Trophoblast cell (in vitro differentiated cells and primary cell): ENCODE results near the gene NSF.
"Not testable (repeated sequence)": the region's sequence is repeated elsewhere in the genome, so short reads cannot be mapped to it uniquely, and the experiment has no call there.

Experiments used
- DNase-seq, 2 donors: peaks; one replicate each; pipeline ENCODE4 v3.0.0-alpha.2; 2016
- H2AFZ ChIP-seq: 2 replicates; pipeline ENCODE4 v1.6.1; 2013; ENCODE audit warnings: low read length, moderate library complexity, mild to moderate bottlenecking; ENCODE audit not compliant: insufficient read depth, poor library complexity
- H2AK5ac ChIP-seq: 2 replicates; pipeline ENCODE4 v1.6.1; 2013; ENCODE audit warnings: mild to moderate bottlenecking, low read length
- H2BK120ac ChIP-seq: 2 replicates; pipeline ENCODE4 v1.6.1; 2013; ENCODE audit warnings: low read length, mild to moderate bottlenecking, moderate library complexity; ENCODE audit not compliant: insufficient read depth, poor library complexity
- H2BK12ac ChIP-seq: 2 replicates; pipeline ENCODE4 v1.6.1; 2013; ENCODE audit warnings: mild to moderate bottlenecking, low read length, moderate library complexity
- H2BK5ac ChIP-seq: 2 replicates; pipeline ENCODE4 v1.6.1; 2013; ENCODE audit warnings: low read length, low read depth, moderate library complexity, mild to moderate bottlenecking; ENCODE audit not compliant: poor library complexity
- H3K14ac ChIP-seq: 2 replicates; pipeline ENCODE4 v1.6.1; 2013; ENCODE audit warnings: mild to moderate bottlenecking, low read length
- H3K18ac ChIP-seq: 2 replicates; pipeline ENCODE4 v1.6.1; 2013; ENCODE audit warnings: mild to moderate bottlenecking, low read length
- H3K23ac ChIP-seq: 2 replicates; pipeline ENCODE4 v1.6.1; 2013; ENCODE audit warnings: low read length
- H3K27ac ChIP-seq: 2 replicates; pipeline ENCODE4 v1.5.1; 2013; ENCODE audit warnings: low read depth, mild to moderate bottlenecking, inconsistent platforms, low read length, moderate library complexity
- H3K27me3 ChIP-seq: 2 replicates; pipeline ENCODE4 v1.6.1; 2013; ENCODE audit warnings: inconsistent platforms, mild to moderate bottlenecking, low read length, moderate library complexity; ENCODE audit not compliant: insufficient read depth
- H3K36me3 ChIP-seq, 2 experiments: 1 replicate in 1 of 2; 2 replicates in 1 of 2; pipeline ENCODE4 v1.6.1; 2013; ENCODE audit warnings: low read length in 2 of 2, mild to moderate bottlenecking in 2 of 2, moderate library complexity in 1 of 2; ENCODE audit not compliant: insufficient read depth in 2 of 2, control insufficient read depth in 1 of 2
- H3K4ac ChIP-seq: 2 replicates; pipeline ENCODE4 v1.6.1; 2013; ENCODE audit warnings: low read depth, mild to moderate bottlenecking, low read length, moderate library complexity
- H3K4me1 ChIP-seq, 2 experiments: 1 replicate in 1 of 2; 2 replicates in 1 of 2; pipeline ENCODE4 v1.6.1; 2013; ENCODE audit warnings: low read length in 2 of 2, mild to moderate bottlenecking in 2 of 2, moderate library complexity in 1 of 2; ENCODE audit not compliant: insufficient read depth in 2 of 2, control insufficient read depth in 1 of 2
- H3K4me2 ChIP-seq: 2 replicates; pipeline ENCODE4 v1.6.1; 2013; ENCODE audit warnings: inconsistent platforms, mild to moderate bottlenecking, low read length, moderate library complexity
- H3K4me3 ChIP-seq: 2 replicates; pipeline ENCODE4 v1.5.1; 2013; ENCODE audit warnings: mild to moderate bottlenecking, low read depth, low read length, inconsistent platforms
- H3K79me1 ChIP-seq: one replicate; pipeline ENCODE4 v1.6.1; 2013; ENCODE audit warnings: low read length
- H3K79me2 ChIP-seq: 2 replicates; pipeline ENCODE4 v1.6.1; 2013; ENCODE audit warnings: low read length, mild to moderate bottlenecking; ENCODE audit not compliant: control insufficient read depth, insufficient read depth, poor library complexity
- H3K9ac ChIP-seq: 2 replicates; pipeline ENCODE4 v1.6.1; 2013; ENCODE audit warnings: mild to moderate bottlenecking, low read length
- H3K9me3 ChIP-seq: 2 replicates; pipeline ENCODE4 v1.6.1; 2013; ENCODE audit warnings: low read depth, mild to moderate bottlenecking, control low read depth, inconsistent platforms, low read length; ENCODE audit not compliant: insufficient read depth
- H4K12ac ChIP-seq: 2 replicates; pipeline ENCODE4 v1.6.1; 2013; ENCODE audit warnings: low read depth, mild to moderate bottlenecking, low read length, moderate library complexity
- H4K8ac ChIP-seq: 2 replicates; pipeline ENCODE4 v1.6.1; 2013; ENCODE audit warnings: low read depth, mild to moderate bottlenecking, low read length, moderate library complexity
- H4K91ac ChIP-seq: one replicate; pipeline ENCODE4 v1.6.1; 2013; ENCODE audit warnings: low read depth, mild to moderate bottlenecking, low read length, moderate library complexity
- WGBS: extraction: QIAGEN DNeasy Blood & Tissue Kit; methylation state at CpG from one replicate; pipeline ENCODE4 v1.1.7; 2013; ENCODE audit warnings: missing lambda C conversion rate; ENCODE audit not compliant: insufficient read length, insufficient coverage; ENCODE audit errors: extremely low coverage; 5-methylcytosine and 5-hydroxymethylcytosine counted together

NSF gene

GRCh38 chr17:46699014-46699413 is 108.5 kb downstream of the NSF start:
- H3K27ac ChIP-seq, H2BK120ac ChIP-seq, H3K4me2 ChIP-seq, H2AK5ac ChIP-seq, H3K36me3 ChIP-seq, H3K18ac ChIP-seq, H3K4me3 ChIP-seq, H3K4ac ChIP-seq, H4K8ac ChIP-seq, H2AFZ ChIP-seq, H3K14ac ChIP-seq, DNase-seq, H3K4me1 ChIP-seq, H4K12ac ChIP-seq, H3K9ac ChIP-seq, H4K91ac ChIP-seq, H3K9me3 ChIP-seq, H2BK5ac ChIP-seq, H3K23ac ChIP-seq, H2BK12ac ChIP-seq, H3K27me3 ChIP-seq, H3K79me1 ChIP-seq, H3K79me2 ChIP-seq: not testable (repeated sequence)
- WGBS = no CpG with 5 or more reads among the region's 2 CpGs

- no peaks in the 10 kb centered on the region for H3K9me3 ChIP-seq
- peaks cover 5 to 7% of the 10 kb centered on the region in 2 experiments for H3K36me3 ChIP-seq
- no peaks in the 10 kb centered on the region for H3K79me2 ChIP-seq
- no peaks in the 10 kb centered on the region for H3K27me3 ChIP-seq
- H3K18ac ChIP-seq = no peak overlapping the region
- no peak overlapping the region for H3K9ac ChIP-seq
- no peak overlapping the region for H4K91ac ChIP-seq
- H2BK120ac ChIP-seq = no peak overlapping the region
- WGBS = no CpG with 5 or more reads among the region's 4 CpGs
- no peak overlapping the region for H3K23ac ChIP-seq
- no peak overlapping the region for H3K4me3 ChIP-seq
- H2BK12ac ChIP-seq = no peak overlapping the region
- DNase-seq = no peak
- H2BK5ac ChIP-seq = no peak overlapping the region
- no peak overlapping the region for H3K14ac ChIP-seq
- no peak overlapping the region for H2AK5ac ChIP-seq
- H4K8ac ChIP-seq = no peak overlapping the region
- no peak overlapping the region for H3K27ac ChIP-seq
- no peaks in the 10 kb centered on the region for H3K4me1 ChIP-seq
- no peaks in the 10 kb centered on the region for H3K79me1 ChIP-seq
- H3K4ac ChIP-seq = no peak overlapping the region
- no peak overlapping the region for H3K4me2 ChIP-seq
- no peak overlapping the region for H2AFZ ChIP-seq
- H4K12ac ChIP-seq = no peak overlapping the region
Observed at GRCh38 chr17:46717999-46718398, 127.5 kb downstream of the NSF start.

- Histone ChIP-seq H2AFZ (no peak overlapping the region), H3K9me3 (no peaks in the 10 kb centered on the region), H3K27me3 (no peaks in the 10 kb centered on the region), H3K36me3 (peaks cover 5 to 7% of the 10 kb centered on the region in 2 experiments), H3K27ac (no peak overlapping the region), H3K4me3 (no peak overlapping the region), H4K8ac (no peak overlapping the region), H3K79me2 (no peaks in the 10 kb centered on the region), H3K9ac (no peak overlapping the region), H3K4me1 (no peaks in the 10 kb centered on the region), H2AK5ac (no peak overlapping the region), H3K4ac (no peak overlapping the region), H3K4me2 (no peak overlapping the region), H3K18ac (no peak overlapping the region), H2BK12ac (no peak overlapping the region), H3K79me1 (no peaks in the 10 kb centered on the region), H4K12ac (no peak overlapping the region), H2BK5ac (no peak overlapping the region), H3K23ac (no peak overlapping the region), H4K91ac (no peak overlapping the region), H2BK120ac (no peak overlapping the region), H3K14ac (no peak overlapping the region)
- no CpG with 5 or more reads among the region's 3 CpGs for WGBS
- no peak for DNase-seq
Observed at GRCh38 chr17:46719891-46720290, 129.4 kb downstream of the NSF start.

GRCh38 chr17:46720408-46720807 is 129.9 kb downstream of the NSF start:
- H3K79me1 ChIP-seq = no peaks in the 10 kb centered on the region
- WGBS = no CpG with 5 or more reads among the region's 5 CpGs
- no peak overlapping the region for H3K23ac ChIP-seq
- no peak overlapping the region for H3K4ac ChIP-seq
- no peak overlapping the region for H3K4me3 ChIP-seq
- H3K27me3 ChIP-seq = no peaks in the 10 kb centered on the region
- H2AFZ ChIP-seq = no peak overlapping the region
- no peaks in the 10 kb centered on the region for H3K9me3 ChIP-seq
- no peak overlapping the region for H3K14ac ChIP-seq
- no peak for DNase-seq
- H3K36me3 ChIP-seq = peaks cover 5 to 7% of the 10 kb centered on the region in 2 experiments
- no peak overlapping the region for H3K18ac ChIP-seq
- H3K9ac ChIP-seq = no peak overlapping the region
- no peak overlapping the region for H2BK12ac ChIP-seq
- H3K4me1 ChIP-seq = no peaks in the 10 kb centered on the region
- H3K27ac ChIP-seq = no peak overlapping the region
- no peak overlapping the region for H3K4me2 ChIP-seq
- H2AK5ac ChIP-seq = no peak overlapping the region
- no peaks in the 10 kb centered on the region for H3K79me2 ChIP-seq
- no peak overlapping the region for H4K91ac ChIP-seq
- no peak overlapping the region for H2BK120ac ChIP-seq
- H2BK5ac ChIP-seq = no peak overlapping the region
- H4K8ac ChIP-seq = no peak overlapping the region
- H4K12ac ChIP-seq = no peak overlapping the region
